GM21381 (cell line): ENCODE data around the gene CDAN1.
"Not testable (repeated sequence)": the region's sequence is repeated elsewhere in the genome, so short reads cannot be mapped to it uniquely, and the experiment has no call there.

Experiments
- ATAC-seq: cut with Tn5 transposase; IDR thresholded peaks from one replicate; pipeline ENCODE4 v1.9.1; 2021; ENCODE audit warnings: mild to moderate bottlenecking, moderate library complexity; ENCODE audit not compliant: unreplicated experiment

Gene CDAN1

GRCh38 chr15:42712584-42712983 is 24.3 kb downstream of the CDAN1 start:
- ATAC-seq, result no peak

GRCh38 chr15:42711746-42712145 is 25.2 kb downstream of the CDAN1 start:
- no peak for ATAC-seq

GRCh38 chr15:42710662-42711061 is 26.3 kb downstream of the CDAN1 start:
- no peak for ATAC-seq

GRCh38 chr15:42707873-42708544 is 28.9 kb downstream of the CDAN1 start:
- no peak for ATAC-seq

- ATAC-seq, result no peak
These were observed 29.9 kb downstream of the CDAN1 start for GRCh38 chr15:42707068-42707467.

- ATAC-seq, result no peak
These were observed 31.6 kb downstream of the CDAN1 start for GRCh38 chr15:42705336-42705735.

- ATAC-seq, result no peak
These were observed 32.4 kb downstream of the CDAN1 start for GRCh38 chr15:42704492-42704926.

GRCh38 chr15:42696626-42697025 is 40.3 kb downstream of the CDAN1 start:
- ATAC-seq, result no peak

GRCh38 chr15:42695527-42696071 is 41.3 kb downstream of the CDAN1 start:
- no peak for ATAC-seq

GRCh38 chr15:42694398-42694797 is 42.5 kb downstream of the CDAN1 start:
- ATAC-seq, result no peak

- no peak for ATAC-seq
These were observed 43.0 kb downstream of the CDAN1 start for GRCh38 chr15:42693942-42694341.

- no peak for ATAC-seq
These were observed 43.4 kb downstream of the CDAN1 start for GRCh38 chr15:42693496-42693895.

GRCh38 chr15:42692997-42693396 is 43.9 kb downstream of the CDAN1 start:
- ATAC-seq, result no peak

- ATAC-seq, result no peak
These were observed 44.4 kb downstream of the CDAN1 start for GRCh38 chr15:42692536-42692935.

- ATAC-seq, result no peak
These were observed 45.2 kb downstream of the CDAN1 start for GRCh38 chr15:42691770-42692169.

GRCh38 chr15:42691308-42691707 is 45.6 kb downstream of the CDAN1 start:
- ATAC-seq, result no peak

GRCh38 chr15:42688301-42688700 is 48.6 kb downstream of the CDAN1 start:
- no peak for ATAC-seq

GRCh38 chr15:42687740-42688139 is 49.2 kb downstream of the CDAN1 start:
- ATAC-seq, result no peak

GRCh38 chr15:42686281-42686680 is 50.6 kb downstream of the CDAN1 start:
- no peak for ATAC-seq

GRCh38 chr15:42681119-42681518 is 55.8 kb downstream of the CDAN1 start:
- no peak for ATAC-seq

GRCh38 chr15:42680142-42680482 is 56.8 kb downstream of the CDAN1 start:
- ATAC-seq, result not testable (repeated sequence)

GRCh38 chr15:42679285-42680141 is 57.4 kb downstream of the CDAN1 start:
- no peak for ATAC-seq
